Heart left ventricle (tissue), 16 donors: Measurements from ENCODE around the gene DPP10. TPM values are rescaled to one million over a fixed set of nuclear protein-coding genes. Genes with fewer than 3 reads are reported as not detected.
"Not testable (repeated sequence)": the region's sequence is repeated elsewhere in the genome, so short reads cannot be mapped to it uniquely, and the experiment has no call there.

Experiments used
- ATAC-seq, 4 donors: fragments of 200-7000 bp; cut with Tn5 transposase; one replicate each; pipeline ENCODE4 v1.9.1; 2020 to 2022; ENCODE audit warnings: moderate library complexity in 4 of 4, mild to moderate bottlenecking in 3 of 4, moderate number of reproducible peaks in 1 of 4
- DNase-seq, 5 donors: peaks; one replicate each; pipeline ENCODE4 v3.0.0-alpha.2; 2020
- H3K27ac ChIP-seq, 12 donors: fragments of 200-600 bp; sonication (generic) in 4 of 12; one replicate each; pipeline versions ENCODE4 v1.5.0 to v1.8.0; 2016 to 2022; ENCODE audit warnings: mild to moderate bottlenecking in 2 of 12
- H3K27me3 ChIP-seq, 9 donors: fragments of 200-600 bp; sonication (generic) in 2 of 9; one replicate each; pipeline versions ENCODE4 v1.5.1 to v1.8.0; 2016 to 2022; ENCODE audit warnings: mild to moderate bottlenecking in 3 of 9
- H3K36me3 ChIP-seq, 9 donors: fragments of 200-600 bp; sonication (generic) in 2 of 9; one replicate each; pipeline versions ENCODE4 v1.5.0 to v1.8.0; 2018 to 2022; ENCODE audit warnings: mild to moderate bottlenecking in 2 of 9
- H3K4me1 ChIP-seq, 12 donors: fragments of 200-600 bp; sonication (generic) in 4 of 12; one replicate each; pipeline versions ENCODE4 v1.5.0 to v1.8.0; 2016 to 2022; ENCODE audit warnings: mild to moderate bottlenecking in 3 of 12
- H3K4me3 ChIP-seq, 12 donors: fragments of 200-600 bp; sonication (generic) in 4 of 12; one replicate each; pipeline versions ENCODE4 v1.5.0 to v1.8.0; 2017 to 2022; ENCODE audit warnings: mild to moderate bottlenecking in 9 of 12, moderate library complexity in 4 of 12
- H3K9me3 ChIP-seq, 12 donors: fragments of 200-600 bp; sonication (generic) in 4 of 12; one replicate each; pipeline versions ENCODE4 v1.5.0 to v1.8.0; 2016 to 2022; ENCODE audit warnings: mild to moderate bottlenecking in 1 of 12
- POLR2A ChIP-seq, 2 donors: fragments of 450-650 bp; IDR thresholded peaks; one replicate each; pipeline ENCODE4 v1.6.1; 2017; ENCODE audit warnings: antibody characterized with exemption in 2 of 2, mild to moderate bottlenecking in 2 of 2, moderate library complexity in 2 of 2
- WGBS, 4 donors: extraction: QIAGEN DNeasy Blood & Tissue Kit in 2 of 4; methylation state at CpG; one replicate each; pipeline versions ENCODE4 v1.1.5 to v1.1.7; 2013 to 2018; 5-methylcytosine and 5-hydroxymethylcytosine counted together
- intact Hi-C, 10 donors: fragments of 100-400 bp; cut with DNase I; formaldehyde crosslinking; loops; one replicate each; pipeline versions ENCODE4 v1.11.1 to v1.14.2; 2022
- polyA plus RNA-seq, 2 donors: library from polyadenylated mRNA; stranded (reverse); fragments of 200-250 nt; gene quantifications; one replicate each; pipeline ENCODE4 v1.2.3, GENCODE V29; 2013
- total RNA-seq, 9 donors: library from RNA; depleted of rRNA in 2 of 9; stranded (reverse); fragments of >200 nt in 2 of 9; fragmentation: NEBNext Ultra II Directional in 3 of 9; extraction: Animal tissue kit (Norgen Biotek cat#: 25700) in 3 of 9; gene quantifications; one replicate each; pipeline versions ENCODE4 v1.1.0 to v1.2.4, GENCODE V29; 2016 to 2023
- TF ChIP-seq, protein P1 (sequence below), 12 donors: fragments of 200-600 bp; sonication (generic) in 4 of 12; IDR thresholded peaks; one replicate each; pipeline versions ENCODE4 v1.5.0 to v1.8.0; 2018 to 2022; ENCODE audit warnings: antibody characterized with exemption in 12 of 12, mild to moderate bottlenecking in 5 of 12
- donor health status: ischemic (EF 13 %, LVEDD 7.1; RV severe dilation, severe dysfunction).
- donor health status: healthy with polysubstance abuse.
- donor health status: DM: no; HTN: yes; CAD: no.
- donor health status: DM: no; HTN: no; CAD: no.
- donor health status: ischemic (EF 25% LVEDD 6.9; RV normal size, moderate dysfunction).
- donor health status: ischemic (EF 25% LVEDD 5.7; RV mildly dilated, moderate dysfunction).
- donor health status: healthy.
- donor health status: DM: yes; HTN: yes; CAD: no.
- donor health status: ischemic (EF 35%, LVEDD 5.7; RV mildly dilated, moderate dysfunction).
- donor health status: nonischemic (EF 11% LVEDD 7.7; RV severe dilation, severe dysfunction).
- donor health status: DM: yes; HTN: yes; CAD: no.
- donor health status: PGD.
- donor health status: ischemic (EF 29% LVEDD 5.4; RV normal size, mild dysfunction).
- donor health status: nonischemic (EF 23%, LVEDD 6.1; RV moderate dilation, normal function).

DPP10 gene
- total and polyA plus RNA-seq, 11 donors = 0.88 TPM; not detected in 10

DNA sequence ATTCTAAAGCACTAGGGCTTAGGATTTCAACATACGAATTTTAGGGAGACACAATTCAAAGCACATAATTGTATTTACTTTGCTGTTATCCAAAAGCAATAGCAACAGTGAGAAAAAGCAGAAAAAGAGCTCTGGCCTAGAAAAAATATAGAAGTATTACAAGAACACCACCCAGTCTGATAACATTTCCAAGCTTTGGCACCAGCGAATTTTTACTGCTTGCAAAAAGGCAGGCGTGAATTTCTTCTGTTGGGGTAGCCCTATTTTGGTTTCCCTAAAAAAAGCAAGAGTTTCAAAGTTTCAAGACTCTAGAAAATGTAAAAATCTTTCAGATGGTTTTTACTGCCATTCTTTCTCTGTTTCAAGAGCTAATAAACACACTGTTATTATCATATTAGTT lies 292.7 kb downstream of the DPP10 start:
- Histone ChIP-seq H3K9me3 (no peaks in the 10 kb centered on the region), H3K27me3 (no peaks in the 10 kb centered on the region), H3K27ac (no peak overlapping the region), H3K4me1 (no peaks in the 10 kb centered on the region), H3K4me3 (no peak overlapping the region), H3K36me3 (no peaks in the 10 kb centered on the region)
- intact Hi-C loops = loop anchor here in 2 of 10 donors (10.0 kb wide), 1 partner anchor 350 kb away; no protein-coding TSS in a partner anchor
- 70 to 77% (median 73%) methylated on average over 3 of the region's 3 CpGs for WGBS, 4 donors
- no peak for DNase-seq
- TF ChIP-seq, protein P1, sequence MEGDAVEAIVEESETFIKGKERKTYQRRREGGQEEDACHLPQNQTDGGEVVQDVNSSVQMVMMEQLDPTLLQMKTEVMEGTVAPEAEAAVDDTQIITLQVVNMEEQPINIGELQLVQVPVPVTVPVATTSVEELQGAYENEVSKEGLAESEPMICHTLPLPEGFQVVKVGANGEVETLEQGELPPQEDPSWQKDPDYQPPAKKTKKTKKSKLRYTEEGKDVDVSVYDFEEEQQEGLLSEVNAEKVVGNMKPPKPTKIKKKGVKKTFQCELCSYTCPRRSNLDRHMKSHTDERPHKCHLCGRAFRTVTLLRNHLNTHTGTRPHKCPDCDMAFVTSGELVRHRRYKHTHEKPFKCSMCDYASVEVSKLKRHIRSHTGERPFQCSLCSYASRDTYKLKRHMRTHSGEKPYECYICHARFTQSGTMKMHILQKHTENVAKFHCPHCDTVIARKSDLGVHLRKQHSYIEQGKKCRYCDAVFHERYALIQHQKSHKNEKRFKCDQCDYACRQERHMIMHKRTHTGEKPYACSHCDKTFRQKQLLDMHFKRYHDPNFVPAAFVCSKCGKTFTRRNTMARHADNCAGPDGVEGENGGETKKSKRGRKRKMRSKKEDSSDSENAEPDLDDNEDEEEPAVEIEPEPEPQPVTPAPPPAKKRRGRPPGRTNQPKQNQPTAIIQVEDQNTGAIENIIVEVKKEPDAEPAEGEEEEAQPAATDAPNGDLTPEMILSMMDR (IDR thresholded peaks at IDR 0.05) = no peak
- TF ChIP-seq POLR2A (IDR thresholded peaks at IDR 0.05) = no peak
- no peak for ATAC-seq

DNA sequence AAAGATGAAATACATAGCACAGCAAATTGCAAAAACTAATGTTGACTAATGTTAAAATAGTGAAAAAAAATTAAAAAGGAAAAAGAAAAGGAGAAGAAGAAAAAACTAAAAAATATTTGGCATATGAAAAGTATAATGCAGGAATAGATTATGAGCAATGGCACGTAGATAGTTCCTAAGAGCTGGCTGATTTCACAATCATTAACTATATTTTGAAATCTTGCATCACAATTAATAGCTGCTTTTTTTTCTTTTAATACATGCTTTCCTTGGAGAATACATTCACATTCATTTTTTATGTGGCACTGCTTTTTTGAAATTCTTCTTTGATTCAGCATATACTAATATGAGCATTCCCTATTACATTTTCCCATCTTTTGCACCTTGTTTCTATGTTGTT lies 299.8 kb downstream of the DPP10 start:
- 65 to 83% (median 77%) methylated on average over 1 of the region's 1 CpG for WGBS, 4 donors
- H3K27ac ChIP-seq = no peak overlapping the region
- H3K27me3 ChIP-seq = no peaks in the 10 kb centered on the region
- DNase-seq (no peak), ATAC-seq (no peak)
- H3K4me1 ChIP-seq = no peaks in the 10 kb centered on the region
- H3K9me3 ChIP-seq = no peaks in the 10 kb centered on the region
- H3K4me3 ChIP-seq = no peak overlapping the region
- no peaks in the 10 kb centered on the region for H3K36me3 ChIP-seq
- intact Hi-C loops = no loop called here
- TF ChIP-seq, protein P1 (IDR thresholded peaks at IDR 0.05) = no peak
- TF ChIP-seq POLR2A (IDR thresholded peaks at IDR 0.05) = no peak

DNA sequence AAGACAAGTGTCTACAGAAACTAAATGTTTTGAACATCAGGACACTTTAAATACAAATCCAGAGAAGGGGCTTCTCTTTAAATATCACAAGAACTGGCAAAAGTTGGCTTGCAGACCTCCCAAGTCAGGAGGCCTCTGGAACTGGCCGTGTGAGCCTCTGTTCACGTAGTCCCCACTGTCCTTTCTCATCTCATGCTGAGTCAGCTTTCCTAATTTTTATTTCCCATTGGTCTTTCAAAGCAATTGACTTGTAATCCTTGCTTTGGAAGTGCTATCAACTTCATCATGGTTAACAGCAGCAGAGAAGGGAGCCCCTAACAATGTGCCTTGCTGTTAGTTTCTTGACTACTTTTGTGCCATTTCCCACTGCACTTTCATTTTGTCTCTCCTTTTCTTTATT lies 303.3 kb downstream of the DPP10 start:
- H3K4me3 ChIP-seq = no peak overlapping the region
- H3K27me3 ChIP-seq = no peaks in the 10 kb centered on the region
- H3K9me3 ChIP-seq = no peaks in the 10 kb centered on the region
- DNase-seq (no peak), ATAC-seq (no peak)
- no peaks in the 10 kb centered on the region for H3K36me3 ChIP-seq
- no peaks in the 10 kb centered on the region for H3K4me1 ChIP-seq
- intact Hi-C loops = no loop called here
- no peak overlapping the region for H3K27ac ChIP-seq
- WGBS, 4 donors = 75 to 87% (median 79%) methylated on average over 2 of the region's 2 CpGs
- TF ChIP-seq, protein P1 (IDR thresholded peaks at IDR 0.05) = no peak
- TF ChIP-seq POLR2A (IDR thresholded peaks at IDR 0.05) = no peak

DNA sequence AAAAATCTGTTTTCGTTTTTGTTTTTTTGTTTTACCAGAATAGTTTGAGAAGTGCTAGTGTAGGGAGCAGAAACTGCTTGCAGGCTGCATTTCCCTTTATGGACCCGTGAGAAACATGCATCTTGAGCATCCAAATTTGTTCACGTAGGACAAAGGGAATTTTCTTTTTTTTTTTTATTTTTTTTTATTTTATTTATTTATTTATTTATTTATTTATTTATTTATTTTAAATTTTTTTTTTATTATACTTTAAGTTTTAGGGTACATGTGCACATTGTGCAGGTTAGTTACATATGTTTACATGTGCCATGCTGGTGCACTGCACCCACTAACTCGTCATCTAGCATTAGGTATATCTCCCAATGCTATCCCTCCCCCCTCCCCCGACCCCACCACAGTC lies 305.7 kb downstream of the DPP10 start:
- DNase-seq, H3K4me3 ChIP-seq, H3K9me3 ChIP-seq, intact Hi-C loops, H3K36me3 ChIP-seq, H3K27ac ChIP-seq, H3K27me3 ChIP-seq, H3K4me1 ChIP-seq, ATAC-seq: not testable (repeated sequence)
- 65 to 79% (median 75%) methylated on average over 4 to 5 of the region's 5 CpGs for WGBS, 4 donors

DNA sequence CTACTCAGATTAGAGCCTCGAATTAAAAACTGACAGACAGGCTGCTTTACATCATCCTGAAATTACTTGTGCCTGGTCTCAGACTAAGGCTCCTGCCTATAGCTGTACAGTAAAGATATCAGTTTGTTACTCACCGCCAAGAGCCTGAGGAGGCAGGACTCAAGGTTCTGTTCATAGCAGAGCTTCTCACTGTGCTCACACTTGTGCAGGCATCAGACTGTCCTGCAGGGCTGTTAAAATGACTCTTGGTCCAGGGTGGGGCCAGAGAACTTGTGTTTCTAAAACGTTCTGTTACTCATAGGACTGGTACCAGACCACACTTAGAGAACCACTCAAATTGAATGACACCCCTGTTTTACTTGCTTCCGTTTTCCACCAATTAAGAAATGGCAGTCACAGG lies 310.0 kb downstream of the DPP10 start:
- DNase-seq = no peak
- no peaks in the 10 kb centered on the region for H3K27me3 ChIP-seq
- ATAC-seq = no peak
- WGBS, 4 donors = 45 to 58% (median 54%) methylated on average over 4 of the region's 4 CpGs
- intact Hi-C loops = no loop called here
- TF ChIP-seq, protein P1 (IDR thresholded peaks at IDR 0.05) = no peak
- no peak for TF ChIP-seq POLR2A (IDR thresholded peaks at IDR 0.05)
- H3K36me3 ChIP-seq = no peaks in the 10 kb centered on the region
- no peak overlapping the region for H3K4me3 ChIP-seq
- peaks cover 0 to 7% (median 0%) of the 10 kb centered on the region in 12 donors for H3K4me1 ChIP-seq
- H3K27ac ChIP-seq = no peak overlapping the region
- H3K9me3 ChIP-seq = no peaks in the 10 kb centered on the region
